Panc1 (cell line): ENCODE data around the gene SERTAD3.

Experiments used
- POLR2AphosphoS5 ChIP-seq: IDR thresholded peaks from 2 replicates; pipeline ENCODE4 v1.6.1; 2012; ENCODE audit warnings: mild to moderate bottlenecking, low read depth, low read length, moderate library complexity
- TF ChIP-seq, protein P1 (sequence below), 2 experiments: IDR thresholded peaks; 2 replicates each; pipeline ENCODE4 v1.6.1; 2011 to 2012; ENCODE audit warnings: low read depth in 2 of 2, control low read depth in 1 of 2, low read length in 1 of 2, mild to moderate bottlenecking in 1 of 2, moderate library complexity in 1 of 2; ENCODE audit not compliant: insufficient read depth in 1 of 2

GRCh38 chr19:40420766-40421765, 23.1 kb downstream of the SERTAD3 start:
- TF ChIP-seq, protein P1, sequence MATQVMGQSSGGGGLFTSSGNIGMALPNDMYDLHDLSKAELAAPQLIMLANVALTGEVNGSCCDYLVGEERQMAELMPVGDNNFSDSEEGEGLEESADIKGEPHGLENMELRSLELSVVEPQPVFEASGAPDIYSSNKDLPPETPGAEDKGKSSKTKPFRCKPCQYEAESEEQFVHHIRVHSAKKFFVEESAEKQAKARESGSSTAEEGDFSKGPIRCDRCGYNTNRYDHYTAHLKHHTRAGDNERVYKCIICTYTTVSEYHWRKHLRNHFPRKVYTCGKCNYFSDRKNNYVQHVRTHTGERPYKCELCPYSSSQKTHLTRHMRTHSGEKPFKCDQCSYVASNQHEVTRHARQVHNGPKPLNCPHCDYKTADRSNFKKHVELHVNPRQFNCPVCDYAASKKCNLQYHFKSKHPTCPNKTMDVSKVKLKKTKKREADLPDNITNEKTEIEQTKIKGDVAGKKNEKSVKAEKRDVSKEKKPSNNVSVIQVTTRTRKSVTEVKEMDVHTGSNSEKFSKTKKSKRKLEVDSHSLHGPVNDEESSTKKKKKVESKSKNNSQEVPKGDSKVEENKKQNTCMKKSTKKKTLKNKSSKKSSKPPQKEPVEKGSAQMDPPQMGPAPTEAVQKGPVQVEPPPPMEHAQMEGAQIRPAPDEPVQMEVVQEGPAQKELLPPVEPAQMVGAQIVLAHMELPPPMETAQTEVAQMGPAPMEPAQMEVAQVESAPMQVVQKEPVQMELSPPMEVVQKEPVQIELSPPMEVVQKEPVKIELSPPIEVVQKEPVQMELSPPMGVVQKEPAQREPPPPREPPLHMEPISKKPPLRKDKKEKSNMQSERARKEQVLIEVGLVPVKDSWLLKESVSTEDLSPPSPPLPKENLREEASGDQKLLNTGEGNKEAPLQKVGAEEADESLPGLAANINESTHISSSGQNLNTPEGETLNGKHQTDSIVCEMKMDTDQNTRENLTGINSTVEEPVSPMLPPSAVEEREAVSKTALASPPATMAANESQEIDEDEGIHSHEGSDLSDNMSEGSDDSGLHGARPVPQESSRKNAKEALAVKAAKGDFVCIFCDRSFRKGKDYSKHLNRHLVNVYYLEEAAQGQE (IDR thresholded peaks at IDR 0.05; ENCODE audit: insufficient read depth in 1 of 2, low read depth in 2 of 2, low read length in 1 of 2) = 0 out of 4 replicates have a peak, but pooled peaks of 1 of the 2 experiments have one; percentile 23
- TF ChIP-seq POLR2AphosphoS5 = peak; percentile 83
